SK-N-SH treated with all-trans-retinoic acid at 6 μM for 48 hours (cell line): Measurements from ENCODE around the gene OSGIN1.

Experiments used
- ATAC-seq: fragments of 200-7000 bp; cut with Tn5 transposase; 3 replicates; pipeline ENCODE4 v1.9.1; 2020; ENCODE audit warnings: mild to moderate bottlenecking, moderate library complexity
- BACH2 ChIP-seq: fragments of 250-450 bp; sonication (Bioruptor Pico); IDR thresholded peaks from 2 replicates; pipeline ENCODE4 v1.9.0; 2021; ENCODE audit warnings: mild to moderate bottlenecking, borderline replicate concordance
- CSDC2 ChIP-seq: fragments of 250-450 bp; sonication (Bioruptor Pico); IDR thresholded peaks from 2 replicates; pipeline ENCODE4 v1.5.0; 2020; ENCODE audit warnings: mild to moderate bottlenecking, moderate library complexity
- ESRRG ChIP-seq: fragments of 250-450 bp; sonication (Bioruptor Pico); IDR thresholded peaks from 2 replicates; pipeline ENCODE4 v1.6.1; 2021; ENCODE audit warnings: mild to moderate bottlenecking
- GLIS3 ChIP-seq: fragments of 250-450 bp; sonication (Bioruptor Pico); IDR thresholded peaks from 2 replicates; pipeline ENCODE4 v1.5.0; 2020; ENCODE audit warnings: mild to moderate bottlenecking, moderate library complexity
- OSR1 ChIP-seq: fragments of 250-450 bp; sonication (Bioruptor Pico); IDR thresholded peaks from 2 replicates; pipeline ENCODE4 v1.8.0; 2022; ENCODE audit warnings: moderate library complexity, mild to moderate bottlenecking, inconsistent platforms
- PPARA ChIP-seq: fragments of 250-450 bp; sonication (Bioruptor Pico); IDR thresholded peaks from 2 replicates; pipeline ENCODE4 v1.5.0; 2020; ENCODE audit warnings: mild to moderate bottlenecking, borderline replicate concordance
- SNAI2 ChIP-seq: fragments of 250-450 bp; sonication (Bioruptor Pico); IDR thresholded peaks from 2 replicates; pipeline ENCODE4 v1.5.0; 2020; ENCODE audit warnings: mild to moderate bottlenecking, moderate library complexity
- TCF4 ChIP-seq: fragments of 250-450 bp; sonication (Bioruptor Pico); IDR thresholded peaks from 2 replicates; pipeline ENCODE4 v1.8.0; 2021; ENCODE audit warnings: mild to moderate bottlenecking, moderate library complexity, borderline replicate concordance
- TOX ChIP-seq: fragments of 250-450 bp; sonication (Bioruptor Pico); IDR thresholded peaks from 2 replicates; pipeline ENCODE4 v1.8.0; 2021; ENCODE audit warnings: mild to moderate bottlenecking, moderate library complexity, borderline replicate concordance
- ZC3H10 ChIP-seq: fragments of 250-450 bp; sonication (Bioruptor Pico); IDR thresholded peaks from 2 replicates; pipeline ENCODE4 v1.5.1; 2021; ENCODE audit warnings: mild to moderate bottlenecking, moderate library complexity
- ZFP3 ChIP-seq: fragments of 250-450 bp; sonication (Bioruptor Pico); IDR thresholded peaks from 2 replicates; pipeline ENCODE4 v1.5.0; 2020; ENCODE audit warnings: mild to moderate bottlenecking, moderate library complexity
- ZFP30 ChIP-seq: fragments of 450-650 bp; formaldehyde crosslinking; IDR thresholded peaks from 2 replicates; pipeline ENCODE4 v1.5.0; 2022; ENCODE audit warnings: mild to moderate bottlenecking, moderate library complexity
- ZNF565 ChIP-seq: fragments of 450-650 bp; formaldehyde crosslinking; conservative IDR thresholded peaks from 2 replicates; pipeline ENCODE4 v1.5.0; 2020; ENCODE audit warnings: low read depth, mild to moderate bottlenecking, moderate library complexity
- ZNF70 ChIP-seq: fragments of 450-650 bp; formaldehyde crosslinking; IDR thresholded peaks from 2 replicates; pipeline ENCODE4 v1.5.0; 2020; ENCODE audit warnings: mild to moderate bottlenecking, moderate library complexity
- ZNF8 ChIP-seq: fragments of 450-650 bp; formaldehyde crosslinking; IDR thresholded peaks from 2 replicates; pipeline ENCODE4 v1.5.0; 2020; ENCODE audit warnings: mild to moderate bottlenecking, moderate library complexity
- TF ChIP-seq, protein P1 (sequence below): fragments of 250-450 bp; sonication (Bioruptor Pico); IDR thresholded peaks from 2 replicates; pipeline ENCODE4 v1.8.0; 2021; ENCODE audit warnings: low read depth, mild to moderate bottlenecking, moderate library complexity, borderline replicate concordance
- TF ChIP-seq, protein P2 (sequence below): fragments of 250-450 bp; sonication (Bioruptor Pico); IDR thresholded peaks from 2 replicates; pipeline ENCODE4 v1.5.0; 2020; ENCODE audit warnings: mild to moderate bottlenecking, moderate library complexity
- TF ChIP-seq, protein P3 (sequence below): fragments of 250-450 bp; sonication (Bioruptor Pico); IDR thresholded peaks from 2 replicates; pipeline ENCODE4 v1.8.0; 2020; ENCODE audit warnings: mild to moderate bottlenecking, moderate library complexity, borderline replicate concordance
- TF ChIP-seq, protein P4 (sequence below): fragments of 250-450 bp; sonication (Bioruptor Pico); IDR thresholded peaks from 2 replicates; pipeline ENCODE4 v1.5.1; 2020; ENCODE audit warnings: low read depth, mild to moderate bottlenecking, moderate library complexity

The OSGIN1 gene

DNA sequence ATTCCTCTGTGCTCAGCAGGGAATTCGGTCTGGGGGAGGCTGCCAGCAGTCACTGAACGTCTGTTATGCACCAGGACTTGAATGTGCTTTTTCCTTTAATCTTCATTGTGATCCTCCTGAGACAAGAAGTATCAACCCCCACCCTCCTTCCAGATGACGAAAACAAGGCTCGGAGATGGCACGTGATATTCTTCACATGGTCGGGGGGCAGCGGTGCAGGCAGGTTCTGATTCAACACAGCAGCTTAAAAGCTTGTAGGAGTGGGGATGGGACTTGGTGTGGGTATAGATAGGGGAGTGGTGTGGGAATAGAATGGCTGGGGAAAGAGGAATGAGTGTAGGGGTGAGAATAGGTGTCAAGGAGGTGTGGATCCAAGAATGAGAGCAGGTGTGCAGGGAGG, 21.4 kb downstream of the OSGIN1 start:
- TF ChIP-seq CSDC2 (CRISPR knock-in tag): no peak
- no peak for TF ChIP-seq ZNF565 (CRISPR knock-in tag)
- TF ChIP-seq, protein P1, sequence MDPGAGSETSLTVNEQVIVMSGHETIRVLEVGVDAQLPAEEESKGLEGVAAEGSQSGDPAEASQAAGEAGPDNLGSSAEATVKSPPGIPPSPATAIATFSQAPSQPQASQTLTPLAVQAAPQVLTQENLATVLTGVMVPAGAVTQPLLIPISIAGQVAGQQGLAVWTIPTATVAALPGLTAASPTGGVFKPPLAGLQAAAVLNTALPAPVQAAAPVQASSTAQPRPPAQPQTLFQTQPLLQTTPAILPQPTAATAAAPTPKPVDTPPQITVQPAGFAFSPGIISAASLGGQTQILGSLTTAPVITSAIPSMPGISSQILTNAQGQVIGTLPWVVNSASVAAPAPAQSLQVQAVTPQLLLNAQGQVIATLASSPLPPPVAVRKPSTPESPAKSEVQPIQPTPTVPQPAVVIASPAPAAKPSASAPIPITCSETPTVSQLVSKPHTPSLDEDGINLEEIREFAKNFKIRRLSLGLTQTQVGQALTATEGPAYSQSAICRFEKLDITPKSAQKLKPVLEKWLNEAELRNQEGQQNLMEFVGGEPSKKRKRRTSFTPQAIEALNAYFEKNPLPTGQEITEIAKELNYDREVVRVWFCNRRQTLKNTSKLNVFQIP (CRISPR knock-in tag): no peak
- TF ChIP-seq, protein P2, sequence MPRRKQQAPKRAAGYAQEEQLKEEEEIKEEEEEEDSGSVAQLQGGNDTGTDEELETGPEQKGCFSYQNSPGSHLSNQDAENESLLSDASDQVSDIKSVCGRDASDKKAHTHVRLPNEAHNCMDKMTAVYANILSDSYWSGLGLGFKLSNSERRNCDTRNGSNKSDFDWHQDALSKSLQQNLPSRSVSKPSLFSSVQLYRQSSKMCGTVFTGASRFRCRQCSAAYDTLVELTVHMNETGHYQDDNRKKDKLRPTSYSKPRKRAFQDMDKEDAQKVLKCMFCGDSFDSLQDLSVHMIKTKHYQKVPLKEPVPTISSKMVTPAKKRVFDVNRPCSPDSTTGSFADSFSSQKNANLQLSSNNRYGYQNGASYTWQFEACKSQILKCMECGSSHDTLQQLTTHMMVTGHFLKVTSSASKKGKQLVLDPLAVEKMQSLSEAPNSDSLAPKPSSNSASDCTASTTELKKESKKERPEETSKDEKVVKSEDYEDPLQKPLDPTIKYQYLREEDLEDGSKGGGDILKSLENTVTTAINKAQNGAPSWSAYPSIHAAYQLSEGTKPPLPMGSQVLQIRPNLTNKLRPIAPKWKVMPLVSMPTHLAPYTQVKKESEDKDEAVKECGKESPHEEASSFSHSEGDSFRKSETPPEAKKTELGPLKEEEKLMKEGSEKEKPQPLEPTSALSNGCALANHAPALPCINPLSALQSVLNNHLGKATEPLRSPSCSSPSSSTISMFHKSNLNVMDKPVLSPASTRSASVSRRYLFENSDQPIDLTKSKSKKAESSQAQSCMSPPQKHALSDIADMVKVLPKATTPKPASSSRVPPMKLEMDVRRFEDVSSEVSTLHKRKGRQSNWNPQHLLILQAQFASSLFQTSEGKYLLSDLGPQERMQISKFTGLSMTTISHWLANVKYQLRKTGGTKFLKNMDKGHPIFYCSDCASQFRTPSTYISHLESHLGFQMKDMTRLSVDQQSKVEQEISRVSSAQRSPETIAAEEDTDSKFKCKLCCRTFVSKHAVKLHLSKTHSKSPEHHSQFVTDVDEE (CRISPR knock-in tag): no peak
- TF ChIP-seq GLIS3 (CRISPR knock-in tag): no peak
- TF ChIP-seq, protein P3, sequence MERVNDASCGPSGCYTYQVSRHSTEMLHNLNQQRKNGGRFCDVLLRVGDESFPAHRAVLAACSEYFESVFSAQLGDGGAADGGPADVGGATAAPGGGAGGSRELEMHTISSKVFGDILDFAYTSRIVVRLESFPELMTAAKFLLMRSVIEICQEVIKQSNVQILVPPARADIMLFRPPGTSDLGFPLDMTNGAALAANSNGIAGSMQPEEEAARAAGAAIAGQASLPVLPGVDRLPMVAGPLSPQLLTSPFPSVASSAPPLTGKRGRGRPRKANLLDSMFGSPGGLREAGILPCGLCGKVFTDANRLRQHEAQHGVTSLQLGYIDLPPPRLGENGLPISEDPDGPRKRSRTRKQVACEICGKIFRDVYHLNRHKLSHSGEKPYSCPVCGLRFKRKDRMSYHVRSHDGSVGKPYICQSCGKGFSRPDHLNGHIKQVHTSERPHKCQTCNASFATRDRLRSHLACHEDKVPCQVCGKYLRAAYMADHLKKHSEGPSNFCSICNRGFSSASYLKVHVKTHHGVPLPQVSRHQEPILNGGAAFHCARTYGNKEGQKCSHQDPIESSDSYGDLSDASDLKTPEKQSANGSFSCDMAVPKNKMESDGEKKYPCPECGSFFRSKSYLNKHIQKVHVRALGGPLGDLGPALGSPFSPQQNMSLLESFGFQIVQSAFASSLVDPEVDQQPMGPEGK: no peak
- TF ChIP-seq ZFP30: no peak
- no peak for TF ChIP-seq OSR1 (CRISPR knock-in tag)
- TF ChIP-seq, protein P4, sequence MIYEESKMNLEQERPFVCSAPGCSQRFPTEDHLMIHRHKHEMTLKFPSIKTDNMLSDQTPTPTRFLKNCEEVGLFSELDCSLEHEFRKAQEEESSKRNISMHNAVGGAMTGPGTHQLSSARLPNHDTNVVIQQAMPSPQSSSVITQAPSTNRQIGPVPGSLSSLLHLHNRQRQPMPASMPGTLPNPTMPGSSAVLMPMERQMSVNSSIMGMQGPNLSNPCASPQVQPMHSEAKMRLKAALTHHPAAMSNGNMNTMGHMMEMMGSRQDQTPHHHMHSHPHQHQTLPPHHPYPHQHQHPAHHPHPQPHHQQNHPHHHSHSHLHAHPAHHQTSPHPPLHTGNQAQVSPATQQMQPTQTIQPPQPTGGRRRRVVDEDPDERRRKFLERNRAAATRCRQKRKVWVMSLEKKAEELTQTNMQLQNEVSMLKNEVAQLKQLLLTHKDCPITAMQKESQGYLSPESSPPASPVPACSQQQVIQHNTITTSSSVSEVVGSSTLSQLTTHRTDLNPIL: no peak
- ATAC-seq: no peak

DNA sequence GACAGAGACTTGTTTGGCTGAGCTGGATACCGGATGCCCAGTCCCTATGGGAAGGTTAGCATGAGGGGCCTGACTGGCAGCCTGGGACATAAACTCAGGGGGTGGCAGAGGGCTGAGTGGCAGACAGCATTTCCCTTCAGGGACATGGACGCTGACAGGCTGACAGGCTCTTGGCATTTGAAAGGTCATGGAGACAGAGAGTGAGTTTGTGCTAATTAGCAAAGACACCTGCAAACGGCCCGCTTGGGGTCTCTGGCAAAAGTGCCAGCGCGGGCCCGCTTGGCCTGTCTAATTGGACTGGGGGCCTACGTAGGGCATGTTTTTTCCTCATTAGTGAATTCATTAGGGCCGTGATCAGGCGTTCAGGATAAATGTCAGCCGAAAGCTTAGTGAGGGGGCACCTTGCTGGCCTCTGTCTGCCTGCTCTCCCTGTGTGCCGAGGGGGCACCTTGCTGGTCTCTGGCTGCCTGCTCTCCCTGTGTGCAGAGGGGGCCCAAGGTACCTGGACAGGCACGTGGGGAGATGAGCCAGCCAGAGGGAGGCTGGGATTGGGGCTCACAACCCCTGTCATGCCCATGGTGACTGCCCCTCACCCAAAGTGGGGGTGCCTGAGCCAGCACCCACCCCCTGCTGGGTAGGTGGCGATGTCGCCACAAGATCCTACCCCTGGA, 22.7 kb downstream of the OSGIN1 start:
- TF ChIP-seq, protein P4: no peak
- no peak for TF ChIP-seq PPARA (CRISPR knock-in tag)
- TF ChIP-seq ZFP30: no peak
- TF ChIP-seq BACH2 (CRISPR knock-in tag): no peak
- ATAC-seq: no peak

DNA sequence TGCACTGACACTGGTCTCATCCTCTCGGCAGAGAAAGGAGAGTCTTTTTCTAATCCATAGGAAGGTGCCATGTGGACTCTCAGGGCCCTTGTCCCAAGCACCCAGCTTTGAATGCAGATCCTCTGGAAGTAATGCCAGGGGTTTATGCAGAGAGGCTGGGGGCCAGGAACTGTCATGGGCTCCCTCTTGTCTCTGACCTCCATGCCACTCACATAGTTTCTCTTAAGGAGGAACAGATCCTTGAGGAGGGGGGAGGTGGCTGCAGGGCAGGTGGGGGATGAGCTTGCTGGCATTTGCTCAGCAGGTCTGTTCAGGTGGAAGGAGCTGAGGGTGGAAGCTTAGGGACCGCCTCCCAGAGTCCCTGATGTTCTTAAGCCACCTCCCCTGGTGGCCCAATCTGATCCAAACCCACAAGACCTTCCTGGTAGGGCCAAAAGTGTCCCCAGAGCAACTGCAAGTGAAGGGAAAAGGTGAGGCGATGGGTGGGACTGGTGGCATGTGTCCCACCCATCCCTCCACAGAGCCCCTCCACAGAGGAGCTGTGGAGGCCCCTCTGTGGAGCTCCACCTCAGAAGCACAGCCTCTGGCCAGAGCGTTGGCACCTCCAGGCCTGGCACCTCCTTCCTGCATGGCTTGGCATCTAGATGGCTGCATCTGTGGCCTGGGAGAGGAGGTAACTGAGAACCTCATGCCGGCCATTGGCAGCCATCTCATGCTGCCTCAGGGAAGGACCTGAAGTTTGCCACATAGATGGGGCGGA, 24.2 kb downstream of the OSGIN1 start:
- ATAC-seq: no peak

More for the DNA sequence above, 24.2 kb downstream of the OSGIN1 start:
- TF ChIP-seq ZNF565 (CRISPR knock-in tag) (no peak), ZNF70 (no peak), ZFP3 (CRISPR knock-in tag) (no peak), GLIS3 (CRISPR knock-in tag) (no peak), ZFP30 (no peak), TOX (CRISPR knock-in tag) (no peak), CSDC2 (CRISPR knock-in tag) (no peak), ZNF8 (CRISPR knock-in tag) (no peak), SNAI2 (CRISPR knock-in tag) (no peak), ZC3H10 (no peak), PPARA (CRISPR knock-in tag) (no peak), TCF4 (CRISPR knock-in tag) (no peak), ESRRG (CRISPR knock-in tag) (no peak)
- TF ChIP-seq, protein P4: no peak
- TF ChIP-seq, protein P3: no peak
- TF ChIP-seq, protein P1 (CRISPR knock-in tag): no peak
